Adrenal gland (tissue), 5 donors: Measurements from ENCODE around the gene OR51B5.

ENCODE experiments used
- CTCF ChIP-seq, 6 experiments: fragments of 450-650 bp in 4 of 6; fragments of 200-600 bp in 2 of 6; sonication (generic) in 1 of 6; IDR thresholded peaks; 1 replicate in 5 of 6; 2 replicates in 1 of 6; pipeline versions ENCODE4 v1.5.1 to v1.8.0; 2016 to 2021; ENCODE audit warnings: antibody characterized with exemption in 6 of 6, mild to moderate bottlenecking in 2 of 6, moderate library complexity in 1 of 6
- POLR2A ChIP-seq, 2 donors: fragments of 450-650 bp; IDR thresholded peaks; one replicate each; pipeline ENCODE4 v1.6.1; 2017; ENCODE audit warnings: antibody characterized with exemption in 2 of 2, mild to moderate bottlenecking in 2 of 2, moderate library complexity in 1 of 2
- donor health status: DM: no; HTN: no; CAD: no.

DNA sequence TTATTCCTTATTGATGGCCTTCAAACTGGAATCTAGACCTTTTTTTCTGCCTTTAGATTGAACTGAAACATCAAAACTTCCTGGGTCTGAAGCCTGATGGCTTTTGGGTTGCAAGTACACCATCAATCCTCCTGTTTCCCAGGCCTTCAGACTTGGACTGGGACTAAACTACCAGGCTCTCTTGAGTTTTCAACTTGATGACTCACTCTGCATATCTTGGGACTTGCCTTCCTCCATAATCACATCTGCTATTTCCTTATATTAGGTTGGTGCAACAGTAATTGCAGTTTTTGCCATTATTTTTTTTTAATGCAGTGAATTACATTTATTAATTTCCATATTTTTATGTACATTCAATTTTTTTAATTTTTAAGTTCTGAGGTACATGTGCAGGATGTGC is 7.0 kb downstream of the OR51B5 start:
- no peak for TF ChIP-seq CTCF (IDR thresholded peaks at IDR 0.05)
- TF ChIP-seq POLR2A (IDR thresholded peaks at IDR 0.05): no peak
